ENCODE measurements around the gene EMC6.

Gene EMC6

DNA sequence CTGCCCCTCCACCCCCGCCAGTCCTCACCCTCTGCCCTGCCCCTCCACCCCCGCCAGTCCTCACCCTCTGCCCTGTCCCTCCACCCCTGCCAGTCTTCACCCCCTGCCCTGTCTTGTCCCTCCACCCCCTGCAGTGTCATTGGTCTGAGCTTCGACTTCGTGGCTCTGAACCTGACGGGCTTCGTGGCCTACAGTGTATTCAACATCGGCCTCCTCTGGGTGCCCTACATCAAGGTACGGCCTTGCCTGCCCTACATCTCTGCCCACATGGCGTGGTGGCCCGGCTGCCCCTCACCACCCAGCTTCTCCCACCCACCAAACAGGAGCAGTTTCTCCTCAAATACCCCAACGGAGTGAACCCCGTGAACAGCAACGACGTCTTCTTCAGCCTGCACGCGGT, 12.3 kb upstream of the EMC6 start:
- DNase-seq (ENCODE audit: low read depth in 2 of 2), result no peak

GRCh38 chr17:3656755-3657587, 11.6 kb upstream of the EMC6 start:
- DNase-seq (ENCODE audit: low read depth in 2 of 2), result no peak

- no peak for DNase-seq (ENCODE audit: low read depth in 2 of 2)
Observed at GRCh38 chr17:3657588-3657869, 11.1 kb upstream of the EMC6 start.

DNA sequence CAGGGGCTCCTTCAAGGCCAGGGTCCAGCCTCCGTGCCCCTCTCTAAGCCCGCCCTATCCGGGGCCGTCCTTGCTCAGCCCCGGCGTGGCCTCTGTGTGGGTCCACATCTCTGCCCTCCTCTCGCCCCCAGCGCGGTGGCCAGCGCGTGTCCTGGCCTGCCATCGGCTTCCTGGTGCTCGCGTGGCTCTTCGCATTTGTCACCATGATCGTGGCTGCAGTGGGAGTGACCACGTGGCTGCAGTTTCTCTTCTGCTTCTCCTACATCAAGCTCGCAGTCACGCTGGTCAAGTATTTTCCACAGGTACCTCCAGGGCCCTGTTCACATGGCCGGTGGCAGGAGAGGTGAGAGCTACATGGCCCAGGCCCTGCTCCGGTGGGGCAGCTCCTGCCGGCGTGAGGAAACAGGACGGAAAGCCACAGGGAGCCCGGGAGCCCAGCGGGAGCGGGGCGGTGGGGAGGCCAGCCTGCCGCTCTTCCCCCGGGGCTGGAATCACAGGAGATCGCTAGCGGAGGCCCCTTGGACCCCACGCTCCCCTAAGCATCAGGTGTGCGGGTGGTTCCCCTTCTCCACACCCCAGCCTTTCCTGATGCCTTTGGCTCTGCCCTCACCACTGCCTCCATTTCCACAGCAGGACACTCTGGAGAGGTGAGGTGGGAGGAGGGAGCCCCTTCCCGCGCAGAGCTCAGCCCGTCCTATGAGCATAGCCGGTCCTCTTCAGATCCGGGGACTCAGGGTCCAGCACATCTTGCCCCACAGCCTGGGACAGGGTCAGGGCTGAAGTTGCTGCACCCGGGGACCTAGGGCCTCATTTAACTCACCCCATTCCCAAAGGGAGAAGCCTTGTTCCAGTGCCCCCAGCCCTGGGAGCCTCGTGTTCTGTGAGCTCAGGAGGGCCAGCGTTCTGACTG, 10.5 kb upstream of the EMC6 start:
- DNase-seq (ENCODE audit: low read depth in 2 of 2), result no peak

- DNase-seq (ENCODE audit: low read depth in 2 of 2), result no peak
Observed at GRCh38 chr17:3658784-3659449, 9.7 kb upstream of the EMC6 start.

DNA sequence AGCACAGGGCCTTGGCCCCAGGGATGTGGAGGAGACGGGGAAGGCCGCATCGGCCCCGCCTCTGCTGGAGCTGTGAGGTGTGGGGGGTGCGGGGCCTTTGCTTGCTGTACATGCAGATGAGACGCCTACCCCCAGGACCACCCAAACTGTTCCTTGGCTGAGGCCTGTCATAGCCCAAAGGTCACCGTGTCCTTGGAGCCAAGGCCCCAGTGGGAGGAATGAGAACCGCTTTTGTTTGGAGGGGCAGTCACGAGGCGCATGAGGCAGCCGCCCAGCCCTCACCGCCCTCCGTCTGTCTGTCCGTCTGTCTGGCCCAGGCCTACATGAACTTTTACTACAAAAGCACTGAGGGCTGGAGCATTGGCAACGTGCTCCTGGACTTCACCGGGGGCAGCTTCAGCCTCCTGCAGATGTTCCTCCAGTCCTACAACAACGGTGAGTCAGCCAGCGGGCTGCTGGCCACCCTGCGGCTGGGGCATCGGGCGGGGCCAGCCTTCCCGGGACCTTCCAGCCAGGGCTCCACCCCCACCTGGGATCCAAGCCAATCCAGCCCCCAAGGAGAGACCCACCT, 9.0 kb upstream of the EMC6 start:
- DNase-seq (ENCODE audit: low read depth in 2 of 2), result no peak

- no peak for DNase-seq (ENCODE audit: low read depth in 2 of 2)
Observed at GRCh38 chr17:3660311-3660891, 8.2 kb upstream of the EMC6 start.

DNA sequence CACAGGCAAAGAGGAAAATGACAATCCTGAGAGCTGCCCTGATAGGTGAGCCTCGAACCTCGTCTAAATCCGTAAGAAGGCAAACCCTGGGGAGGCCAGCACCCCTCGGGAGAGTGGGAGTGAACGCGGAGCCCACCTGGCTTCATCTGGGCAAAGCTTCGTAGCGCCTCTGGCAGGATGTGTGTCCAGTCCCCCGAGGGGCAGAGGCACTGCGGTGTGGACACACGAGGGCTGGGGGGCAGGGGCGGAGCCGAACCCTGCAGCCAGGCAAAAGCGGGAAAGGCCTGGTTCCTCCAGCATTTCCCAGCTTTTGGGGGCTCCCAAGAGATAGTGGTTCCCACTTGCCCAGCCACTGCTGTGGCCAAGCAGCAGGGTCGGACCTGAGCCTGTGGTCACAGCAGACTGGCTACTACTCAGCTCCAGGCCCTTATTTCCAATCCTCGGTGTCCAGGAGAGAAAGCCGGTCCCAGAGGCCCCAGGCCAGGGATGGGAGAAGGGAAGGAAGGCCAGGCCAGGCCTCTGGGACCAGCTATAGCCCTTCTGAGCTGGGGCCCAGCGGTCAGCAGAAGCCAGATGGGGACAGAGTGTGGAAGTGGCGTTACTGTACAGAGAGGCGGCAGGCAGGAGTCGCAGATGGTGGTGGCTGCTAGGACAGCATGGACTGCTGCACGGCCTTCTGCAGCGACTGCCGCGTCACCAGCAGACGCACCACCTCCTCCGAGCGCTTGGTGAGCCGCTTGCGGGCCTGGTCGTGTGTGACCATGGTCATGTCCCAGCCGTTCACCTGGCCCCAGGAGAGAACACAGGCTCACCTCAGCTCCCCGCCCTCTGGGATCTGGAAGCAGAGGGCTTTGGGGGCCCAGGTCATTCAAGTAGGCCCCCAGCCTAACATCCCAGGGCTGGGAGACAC, 5.3 kb upstream of the EMC6 start:
- DNase-seq (ENCODE audit: low read depth in 2 of 2), result no peak

GRCh38 chr17:3665834-3666233, 2.8 kb upstream of the EMC6 start:
- no peak for DNase-seq (ENCODE audit: low read depth in 2 of 2)

- no peak for DNase-seq (ENCODE audit: low read depth in 2 of 2)
Observed at GRCh38 chr17:3666516-3666915, 2.1 kb upstream of the EMC6 start.

DNA sequence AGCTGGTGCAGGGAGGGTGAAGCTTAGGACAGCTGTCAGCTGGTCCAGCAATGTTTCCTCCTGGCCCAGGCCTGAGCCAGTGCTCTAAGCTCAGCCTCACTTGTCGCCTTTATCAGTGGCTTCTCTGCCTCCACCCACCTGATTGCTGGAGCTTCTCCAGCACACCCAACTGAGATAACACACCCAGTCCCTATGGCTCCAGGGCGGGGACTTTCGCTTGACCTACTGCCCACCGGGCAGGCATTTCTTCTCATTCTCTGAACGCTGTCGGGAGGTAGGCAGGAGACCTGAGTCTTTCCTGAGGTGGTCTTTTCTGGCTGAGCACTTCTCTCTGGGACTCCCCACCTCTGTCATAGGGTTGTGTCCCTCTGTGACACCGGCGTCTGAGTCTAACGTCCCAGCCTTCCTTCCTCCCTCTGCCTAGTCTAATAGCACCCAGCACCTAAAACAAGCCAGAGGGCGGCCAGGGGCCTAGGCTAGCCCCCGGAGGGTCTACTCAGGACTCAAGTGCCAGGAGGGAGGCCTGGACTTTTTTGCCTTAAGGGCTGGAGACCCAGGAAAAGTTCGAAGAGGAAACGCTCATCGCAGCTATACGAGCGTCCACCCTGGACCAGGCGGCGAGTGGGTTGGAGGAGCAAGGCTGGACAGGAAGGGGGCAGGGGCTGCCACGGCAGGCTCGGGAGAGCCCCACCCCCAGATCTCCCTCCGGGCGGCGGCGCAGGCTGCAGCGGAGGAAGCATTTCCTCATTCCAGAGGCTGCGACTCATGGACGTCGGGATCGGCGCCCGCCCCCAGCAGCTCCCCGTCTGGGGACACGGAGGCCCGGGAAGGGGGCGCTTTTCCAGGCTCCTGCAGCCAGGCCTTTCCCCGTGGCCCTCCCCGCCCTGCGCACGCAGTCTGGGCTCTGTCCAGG, 990 bp upstream of the EMC6 start:
- no peak for DNase-seq (ENCODE audit: low read depth in 2 of 2)

DNA sequence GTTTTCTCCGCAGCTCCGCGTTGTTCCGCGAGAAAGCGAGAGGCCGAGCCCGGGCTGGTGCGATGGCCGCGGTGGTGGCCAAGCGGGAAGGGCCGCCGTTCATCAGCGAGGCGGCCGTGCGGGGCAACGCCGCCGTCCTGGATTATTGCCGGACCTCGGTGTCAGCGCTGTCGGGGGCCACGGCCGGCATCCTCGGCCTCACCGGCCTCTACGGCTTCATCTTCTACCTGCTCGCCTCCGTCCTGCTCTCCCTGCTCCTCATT, 404 bp downstream of the EMC6 start:
- no peak for DNase-seq (ENCODE audit: low read depth in 2 of 2)

DNA sequence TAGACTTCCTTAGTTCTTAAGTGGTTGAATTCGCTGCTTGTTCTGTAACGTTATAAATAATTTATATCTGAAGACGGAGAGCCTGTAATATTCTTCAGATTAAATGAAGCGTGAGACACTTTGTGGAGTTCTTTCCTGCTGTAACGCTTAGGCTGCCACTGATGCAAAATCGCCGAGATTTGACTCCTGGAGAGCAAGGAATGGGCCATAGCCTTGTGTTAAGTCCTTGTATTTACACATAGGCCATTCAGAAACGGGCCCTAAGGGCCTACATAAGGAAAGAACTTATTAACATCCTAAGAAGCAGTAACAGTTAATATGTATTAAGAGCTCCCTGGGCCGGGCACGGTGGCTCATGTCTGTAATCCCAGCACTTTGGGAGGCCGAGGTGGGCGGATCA, 936 bp downstream of the EMC6 start:
- no peak for DNase-seq (ENCODE audit: low read depth in 2 of 2)

GRCh38 chr17:3672571-3672970, 4.0 kb downstream of the EMC6 start:
- no peak for DNase-seq (ENCODE audit: low read depth in 2 of 2)

DNA sequence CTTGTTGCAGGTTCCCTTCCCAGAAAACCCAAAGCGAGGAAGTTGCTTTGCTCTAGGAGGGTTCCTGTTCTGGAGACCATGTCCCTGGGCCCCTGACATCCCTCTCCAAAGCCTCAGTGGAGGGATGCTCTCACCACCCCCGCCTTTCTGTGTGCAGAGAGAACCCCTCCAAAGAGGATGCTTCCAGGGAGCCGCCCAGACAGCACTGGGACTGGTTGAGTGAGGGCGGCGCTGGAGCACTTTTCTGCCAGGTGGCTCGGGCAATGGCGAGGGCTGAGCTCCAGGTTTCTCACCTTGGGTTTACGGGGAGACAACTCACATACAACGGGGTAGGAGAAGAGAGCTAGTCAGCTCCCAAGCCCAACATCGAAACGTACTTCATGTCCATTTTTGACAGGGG, 7.3 kb downstream of the EMC6 start:
- DNase-seq (ENCODE audit: low read depth in 2 of 2), result no peak

GRCh38 chr17:3678095-3678820, 9.6 kb downstream of the EMC6 start:
- DNase-seq (ENCODE audit: low read depth in 2 of 2), result no peak

DNA sequence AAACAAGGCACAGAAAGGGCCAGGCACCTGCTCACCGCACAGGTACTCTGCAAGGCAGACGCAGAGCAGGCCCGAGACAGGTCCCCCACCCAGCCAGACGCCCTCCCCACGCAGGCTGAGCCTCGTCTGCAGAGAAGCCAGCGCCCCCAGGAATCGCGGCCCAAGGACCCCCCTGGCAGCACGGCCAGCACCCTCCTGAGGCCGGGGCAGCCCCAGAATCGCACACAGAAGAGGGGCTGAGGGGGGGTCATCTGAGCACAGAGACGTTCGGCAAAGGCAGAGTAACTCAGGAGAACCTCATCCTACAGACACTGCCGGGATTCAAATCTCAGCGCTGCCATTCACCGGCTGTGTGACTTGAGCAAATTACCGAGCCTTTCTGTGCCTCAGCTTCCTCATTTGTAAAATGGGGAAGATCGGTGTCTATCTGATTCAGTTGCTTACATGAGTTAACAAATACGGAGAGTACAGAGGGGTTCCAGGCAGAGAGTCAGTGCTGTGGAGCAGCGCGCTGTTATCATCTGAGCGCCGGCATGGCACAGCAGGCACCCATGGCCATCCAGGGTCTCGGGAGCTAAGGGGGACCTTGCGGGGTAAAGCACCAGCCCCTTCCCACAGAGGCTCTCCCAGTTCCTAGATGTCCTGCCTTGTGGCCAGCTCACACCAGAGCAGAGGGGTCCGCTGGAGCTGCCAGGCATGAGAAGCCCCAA, 10.4 kb downstream of the EMC6 start:
- no peak for DNase-seq (ENCODE audit: low read depth in 2 of 2)

- DNase-seq (ENCODE audit: low read depth in 2 of 2), result no peak
Observed at GRCh38 chr17:3679531-3680126, 11.0 kb downstream of the EMC6 start.
